HepG2 (cell line): Measurements from ENCODE around the gene SLC23A2. TPM values are rescaled to one million over a fixed set of nuclear protein-coding genes. Genes with fewer than 3 reads are reported as not detected.

Source experiments
- AGO1 ChIP-seq: fragments of 200-400 bp; formaldehyde crosslinking; IDR thresholded peaks from 2 replicates; pipeline ENCODE4 v1.6.1; 2017; ENCODE audit warnings: mild to moderate bottlenecking, low read depth, low read length, moderate library complexity; ENCODE audit not compliant: poor library complexity, severe bottlenecking
- ATF6 ChIP-seq: sonication (generic); formaldehyde crosslinking; conservative IDR thresholded peaks from 2 replicates; pipeline ENCODE4 v1.4.0; 2020; ENCODE audit warnings: missing genetic modification reagents
- ATF7 ChIP-seq, 2 experiments: fragments of 450-650 bp in 1 of 2; sonication (generic) in 1 of 2; formaldehyde crosslinking in 1 of 2; IDR thresholded peaks; 2 replicates each; pipeline versions ENCODE4 v1.4.0 to v1.6.1; 2016 to 2020; ENCODE audit warnings: antibody characterized with exemption in 1 of 2, mild to moderate bottlenecking in 1 of 2, missing genetic modification reagents in 1 of 2
- DDIT3 ChIP-seq: sonication (generic); formaldehyde crosslinking; IDR thresholded peaks from 2 replicates; pipeline ENCODE4 v1.4.0; 2020; ENCODE audit warnings: mild to moderate bottlenecking, missing genetic modification reagents
- EED ChIP-seq: sonication (generic); formaldehyde crosslinking; IDR thresholded peaks from 2 replicates; pipeline ENCODE4 v1.5.0; 2020; ENCODE audit warnings: mild to moderate bottlenecking, missing genetic modification reagents
- ISL2 ChIP-seq: sonication (generic); formaldehyde crosslinking; IDR thresholded peaks from 2 replicates; pipeline ENCODE4 v1.5.0; 2020; ENCODE audit warnings: missing genetic modification reagents
- JDP2 ChIP-seq: sonication (generic); formaldehyde crosslinking; IDR thresholded peaks from 2 replicates; pipeline ENCODE4 v1.8.1; 2022; ENCODE audit warnings: missing genetic modification reagents, borderline replicate concordance
- JUN ChIP-seq: sonication (generic); formaldehyde crosslinking; IDR thresholded peaks from 2 replicates; pipeline ENCODE4 v1.4.0; 2020; ENCODE audit warnings: mild to moderate bottlenecking, missing genetic modification reagents
- MAFK ChIP-seq, 2 experiments: IDR thresholded peaks in 1 of 2; conservative IDR thresholded peaks in 1 of 2; 2 replicates each; pipeline ENCODE4 v1.6.1; 2011; ENCODE audit warnings: improper control_type of control experiment in 2 of 2, low read length in 2 of 2
- MIXL1 ChIP-seq: IDR thresholded peaks from 2 replicates; pipeline ENCODE4 v1.6.1; 2016
- NFYB ChIP-seq: sonication (generic); formaldehyde crosslinking; IDR thresholded peaks from 2 replicates; pipeline ENCODE4 v1.4.0; 2020; ENCODE audit warnings: missing genetic modification reagents
- NKX3-1 ChIP-seq: sonication (generic); formaldehyde crosslinking; IDR thresholded peaks from 2 replicates; pipeline ENCODE4 v1.5.0; 2020; ENCODE audit warnings: missing genetic modification reagents
- NRL ChIP-seq: sonication (generic); formaldehyde crosslinking; IDR thresholded peaks from 2 replicates; pipeline ENCODE4 v1.5.0; 2020; ENCODE audit warnings: missing genetic modification reagents, mild to moderate bottlenecking, moderate library complexity, borderline replicate concordance
- PAX8 ChIP-seq: sonication (generic); formaldehyde crosslinking; IDR thresholded peaks from 2 replicates; pipeline ENCODE4 v1.8.0; 2022; ENCODE audit warnings: mild to moderate bottlenecking, missing genetic modification reagents, borderline replicate concordance
- SPEN ChIP-seq: sonication (generic); formaldehyde crosslinking; IDR thresholded peaks from 2 replicates; pipeline ENCODE4 v1.5.1; 2020; ENCODE audit warnings: low read depth, mild to moderate bottlenecking, missing genetic modification reagents
- ZNF275 ChIP-seq: sonication (generic); formaldehyde crosslinking; IDR thresholded peaks from 2 replicates; pipeline ENCODE4 v1.8.0; 2022; ENCODE audit warnings: missing genetic modification reagents, mild to moderate bottlenecking, inconsistent platforms, borderline replicate concordance
- ZNF317 ChIP-seq: sonication (generic); formaldehyde crosslinking; IDR thresholded peaks from 2 replicates; pipeline ENCODE4 v1.5.0; 2020; ENCODE audit warnings: mild to moderate bottlenecking, missing genetic modification reagents
- ZNF326 ChIP-seq: sonication (generic); formaldehyde crosslinking; IDR thresholded peaks from 2 replicates; pipeline ENCODE4 v1.4.0; 2020; ENCODE audit warnings: missing genetic modification reagents, borderline replicate concordance
- ZNF335 ChIP-seq: sonication (generic); formaldehyde crosslinking; IDR thresholded peaks from 2 replicates; pipeline ENCODE4 v1.4.0; 2020; ENCODE audit warnings: missing genetic modification reagents
- ZNF552 ChIP-seq: sonication (generic); formaldehyde crosslinking; IDR thresholded peaks from 2 replicates; pipeline ENCODE4 v1.9.0; 2022; ENCODE audit warnings: missing genetic modification reagents, mild to moderate bottlenecking, borderline replicate concordance
- ZNF781 ChIP-seq: sonication (generic); formaldehyde crosslinking; IDR thresholded peaks from 2 replicates; pipeline ENCODE4 v1.5.1; 2020; ENCODE audit warnings: borderline replicate concordance, mild to moderate bottlenecking, missing genetic modification reagents; ENCODE audit errors: not compliant biosample characterization
- polyA plus RNA-seq, 8 experiments: library from polyadenylated mRNA; depleted of rRNA in 3 of 8; stranded (reverse) in 7 of 8; unstranded in 1 of 8; fragments of >200 nt; fragmentation: Illumina TruSeq in 4 of 8; extraction: Trizol in 4 of 8; gene quantifications; 2 replicates each; pipeline versions ENCODE4 v1.2.1 to v1.2.3, GENCODE V29; 2011 to 2016; ENCODE audit warnings: low read depth in 4 of 8, missing spikeins in 1 of 8, mixed read lengths in 1 of 8; ENCODE audit not compliant: insufficient read depth in 1 of 8
- total RNA-seq, 5 experiments: library from RNA; depleted of rRNA; stranded (reverse); fragments of >200 nt; fragmentation: Illumina TruSeq; extraction: Trizol; gene quantifications; 2 replicates each; pipeline ENCODE4 v1.2.3, GENCODE V29; 2016; ENCODE audit warnings: low read depth in 1 of 5
- TF ChIP-seq, protein P1 (sequence below): sonication (generic); formaldehyde crosslinking; IDR thresholded peaks from 2 replicates; pipeline ENCODE4 v1.5.0; 2020; ENCODE audit warnings: mild to moderate bottlenecking, missing genetic modification reagents
- TF ChIP-seq, protein P2 (sequence below): IDR thresholded peaks from 2 replicates; pipeline ENCODE4 v1.6.1; 2016; ENCODE audit warnings: mild to moderate bottlenecking, missing biosample characterization, missing genetic modification reagents

The SLC23A2 gene
- total and polyA plus RNA-seq, 2 of the 13 experiments (the other 11 are each of a cell fraction or from before 2014, with no cell fraction given): 42.2 to 51.2 TPM

DNA sequence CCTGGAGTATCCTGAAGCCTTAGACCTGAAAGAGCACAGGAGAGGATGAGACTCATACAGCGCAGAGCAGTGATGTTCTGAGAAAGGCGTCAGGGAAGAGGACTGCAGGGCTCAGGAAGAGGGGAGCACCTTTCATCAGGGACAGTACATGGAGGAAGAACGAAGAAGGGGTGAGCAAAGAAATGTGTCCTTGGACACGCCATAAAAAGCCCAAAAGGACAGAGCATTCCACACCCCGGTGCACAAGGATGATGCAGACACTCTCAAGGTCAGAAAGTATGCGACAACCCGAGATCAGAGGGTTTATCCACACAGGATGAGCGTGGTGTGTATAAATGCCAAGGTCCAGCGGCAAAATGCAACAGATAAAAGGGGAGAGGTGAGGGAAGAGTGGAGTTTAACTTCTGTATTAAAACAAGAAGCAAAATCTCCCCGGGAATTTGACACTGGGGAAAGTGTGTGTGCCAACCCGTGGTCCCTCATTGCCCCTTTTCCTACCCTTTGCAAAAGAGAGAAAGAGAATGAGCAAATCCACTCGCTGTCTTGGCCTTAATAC, 64.4 kb downstream of the SLC23A2 start (continued):
- TF ChIP-seq PAX8 (CRISPR knock-in tag) (0 out of 2 replicates have a peak, but pooled peaks have one; percentile 73), ATF7 (IDR thresholded peaks at IDR 0.05) (no peak), ATF7 (CRISPR knock-in tag; IDR thresholded peaks at IDR 0.05) (peak; percentile 84; the same call in 1 of the 2 replicates), ZNF275 (CRISPR knock-in tag) (no peak), ZNF552 (CRISPR knock-in tag) (0 out of 2 replicates have a peak, but pooled peaks have one; percentile 15), EED (no peak), JUN (CRISPR knock-in tag) (0 out of 2 replicates have a peak, but pooled peaks have one; percentile 70), MIXL1 (CRISPR knock-in tag) (no peak; the same call in 1 of the 2 replicates), NRL (no peak), ZNF335 (CRISPR knock-in tag) (no peak), JDP2 (CRISPR knock-in tag) (no peak; the same call in 1 of the 2 replicates), NFYB (CRISPR knock-in tag) (no peak), MAFK (conservative IDR thresholded peaks at IDR 0.05 in 1 of 2, IDR thresholded peaks at IDR 0.05 in 1 of 2; ENCODE audit: low read length in 2 of 2) (no peak), ATF6 (CRISPR knock-in tag) (no peak), ZNF317 (CRISPR knock-in tag) (no peak), SPEN (peak; percentile 77; the same call in 1 of the 2 replicates), DDIT3 (no peak), ISL2 (CRISPR knock-in tag) (peak; percentile 87), ZNF781 (CRISPR knock-in tag) (peak; percentile 75), AGO1 (no peak), NKX3-1 (CRISPR knock-in tag) (no peak), ZNF326 (CRISPR knock-in tag) (no peak)
- TF ChIP-seq, protein P1, sequence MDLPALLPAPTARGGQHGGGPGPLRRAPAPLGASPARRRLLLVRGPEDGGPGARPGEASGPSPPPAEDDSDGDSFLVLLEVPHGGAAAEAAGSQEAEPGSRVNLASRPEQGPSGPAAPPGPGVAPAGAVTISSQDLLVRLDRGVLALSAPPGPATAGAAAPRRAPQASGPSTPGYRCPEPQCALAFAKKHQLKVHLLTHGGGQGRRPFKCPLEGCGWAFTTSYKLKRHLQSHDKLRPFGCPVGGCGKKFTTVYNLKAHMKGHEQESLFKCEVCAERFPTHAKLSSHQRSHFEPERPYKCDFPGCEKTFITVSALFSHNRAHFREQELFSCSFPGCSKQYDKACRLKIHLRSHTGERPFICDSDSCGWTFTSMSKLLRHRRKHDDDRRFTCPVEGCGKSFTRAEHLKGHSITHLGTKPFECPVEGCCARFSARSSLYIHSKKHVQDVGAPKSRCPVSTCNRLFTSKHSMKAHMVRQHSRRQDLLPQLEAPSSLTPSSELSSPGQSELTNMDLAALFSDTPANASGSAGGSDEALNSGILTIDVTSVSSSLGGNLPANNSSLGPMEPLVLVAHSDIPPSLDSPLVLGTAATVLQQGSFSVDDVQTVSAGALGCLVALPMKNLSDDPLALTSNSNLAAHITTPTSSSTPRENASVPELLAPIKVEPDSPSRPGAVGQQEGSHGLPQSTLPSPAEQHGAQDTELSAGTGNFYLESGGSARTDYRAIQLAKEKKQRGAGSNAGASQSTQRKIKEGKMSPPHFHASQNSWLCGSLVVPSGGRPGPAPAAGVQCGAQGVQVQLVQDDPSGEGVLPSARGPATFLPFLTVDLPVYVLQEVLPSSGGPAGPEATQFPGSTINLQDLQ (CRISPR knock-in tag): no peak
- TF ChIP-seq, protein P2, sequence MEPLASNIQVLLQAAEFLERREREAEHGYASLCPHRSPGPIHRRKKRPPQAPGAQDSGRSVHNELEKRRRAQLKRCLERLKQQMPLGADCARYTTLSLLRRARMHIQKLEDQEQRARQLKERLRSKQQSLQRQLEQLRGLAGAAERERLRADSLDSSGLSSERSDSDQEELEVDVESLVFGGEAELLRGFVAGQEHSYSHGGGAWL (CRISPR knock-in tag): no peak
